K562 (cell line): ENCODE data around the gene PCLAF.

ENCODE experiments used
- CTCF ChIP-seq, 3 experiments: IDR thresholded peaks in 2 of 3; conservative IDR thresholded peaks in 1 of 3; 2 replicates each; pipeline ENCODE4 v1.5.1; 2011 to 2012; ENCODE audit warnings: low read length in 3 of 3, mild to moderate bottlenecking in 3 of 3, control low read depth in 2 of 3, improper control_type of control experiment in 1 of 3, inconsistent platforms in 1 of 3, low read depth in 1 of 3, mixed read lengths in 1 of 3, moderate library complexity in 1 of 3; ENCODE audit not compliant: insufficient read depth in 2 of 3
- DACH1 ChIP-seq: fragments of 450-650 bp; IDR thresholded peaks from 2 replicates; pipeline ENCODE4 v1.6.1; 2018; ENCODE audit not compliant: partially characterized antibody
- EP400 ChIP-seq: fragments of 450-650 bp; IDR thresholded peaks from 2 replicates; pipeline ENCODE4 v1.6.1; 2017; ENCODE audit warnings: antibody characterized with exemption, mild to moderate bottlenecking, moderate library complexity
- GATA2 ChIP-seq: sonication (generic); formaldehyde crosslinking; IDR thresholded peaks from 2 replicates; pipeline ENCODE4 v1.4.0; 2020; ENCODE audit warnings: mild to moderate bottlenecking, missing genetic modification reagents
- GTF2E2 ChIP-seq: fragments of 200-800 bp; sonication (Bioruptor generic); IDR thresholded peaks from 2 replicates; pipeline ENCODE4 v1.6.1; 2016; ENCODE audit warnings: missing genetic modification characterization, missing compliant biosample characterization
- HNRNPL ChIP-seq: fragments of 200-400 bp; formaldehyde crosslinking; IDR thresholded peaks from 2 replicates; pipeline ENCODE4 v1.6.1; 2017; ENCODE audit warnings: low read depth, mild to moderate bottlenecking, low read length
- POLR2A ChIP-seq: fragments of 450-650 bp; conservative IDR thresholded peaks from 2 replicates; pipeline ENCODE4 v1.6.1; 2016
- SP1 ChIP-seq: sonication (generic); formaldehyde crosslinking; IDR thresholded peaks from 2 replicates; pipeline ENCODE4 v1.8.1; 2022; ENCODE audit warnings: mild to moderate bottlenecking, missing genetic modification reagents
- ZNF830 ChIP-seq: fragments of 250-450 bp; sonication (Bioruptor Pico); IDR thresholded peaks from 2 replicates; pipeline ENCODE4 v1.5.0; 2021; ENCODE audit warnings: mild to moderate bottlenecking

- no peak for TF ChIP-seq POLR2A
- TF ChIP-seq CTCF (IDR thresholded peaks at IDR 0.05 in 2 of 3, conservative IDR thresholded peaks at IDR 0.05 in 1 of 3; ENCODE audit: insufficient read depth in 2 of 3, low read depth in 1 of 3, low read length in 3 of 3), result no peak
- no peak for TF ChIP-seq GTF2E2 (tag)
- no peak for TF ChIP-seq EP400
- TF ChIP-seq DACH1, result no peak
- no peak for TF ChIP-seq SP1
- no peak for TF ChIP-seq HNRNPL
- no peak for TF ChIP-seq GATA2 (CRISPR knock-in tag)
- no peak for TF ChIP-seq ZNF830 (CRISPR knock-in tag)
Measured at GRCh38 chr15:64425221-64425620, 44.0 kb upstream of the PCLAF start.
